Neural progenitor cell (in vitro differentiated cells): ENCODE data around the gene ADM2. TPM values are rescaled to one million over a fixed set of nuclear protein-coding genes. Genes with fewer than 3 reads are reported as not detected.

Experiments
- DNase-seq: peaks from one replicate; pipeline ENCODE4 v3.0.0-alpha.2; 2016; ENCODE audit warnings: low spot score
- H2AFZ ChIP-seq: fragments of 200-600 bp; sonication (generic); replicated peaks from 2 replicates; pipeline ENCODE4 v1.6.1; 2016; ENCODE audit warnings: antibody characterized with exemption
- H3F3A ChIP-seq: fragments of 200-600 bp; sonication (generic); 2 replicates; pipeline ENCODE4 v1.6.1; 2016; ENCODE audit warnings: antibody characterized with exemption, low read depth
- H3K27ac ChIP-seq: fragments of 200-600 bp; sonication (generic); 2 replicates; pipeline ENCODE4 v1.5.1; 2016; ENCODE audit warnings: mild to moderate bottlenecking
- H3K27me3 ChIP-seq: fragments of 200-600 bp; sonication (generic); 2 replicates; pipeline ENCODE4 v1.6.1; 2016; ENCODE audit warnings: mild to moderate bottlenecking, moderate library complexity
- H3K36me3 ChIP-seq: fragments of 200-600 bp; sonication (generic); 2 replicates; pipeline ENCODE4 v1.5.1; 2016
- H3K4me1 ChIP-seq: fragments of 200-600 bp; sonication (generic); 2 replicates; pipeline ENCODE4 v1.6.1; 2016; ENCODE audit warnings: mixed run types
- H3K4me2 ChIP-seq: fragments of 200-600 bp; sonication (generic); 2 replicates; pipeline ENCODE4 v1.6.1; 2016
- H3K4me3 ChIP-seq: fragments of 200-600 bp; sonication (generic); 2 replicates; pipeline ENCODE4 v1.5.1; 2016
- H3K79me2 ChIP-seq: fragments of 200-600 bp; sonication (generic); 2 replicates; pipeline ENCODE4 v1.6.1; 2016; ENCODE audit warnings: low read depth
- H3K9ac ChIP-seq: fragments of 200-600 bp; sonication (generic); 2 replicates; pipeline ENCODE4 v1.6.1; 2016
- H3K9me3 ChIP-seq: fragments of 200-600 bp; sonication (generic); 2 replicates; pipeline ENCODE4 v1.5.1; 2016; ENCODE audit warnings: low read depth
- H4K20me1 ChIP-seq: fragments of 200-600 bp; sonication (generic); 2 replicates; pipeline ENCODE4 v1.6.1; 2016; ENCODE audit warnings: low read depth
- H3K27ac Mint-ChIP-seq: 3 replicates; pipeline ENCODE4 v1.8.0; 2021; ENCODE audit warnings: mixed read lengths
- H3K27me3 Mint-ChIP-seq: 2 replicates; pipeline ENCODE4 v1.8.0; 2022; ENCODE audit warnings: low read depth, mild to moderate bottlenecking, inconsistent platforms, moderate library complexity, mixed read lengths; ENCODE audit not compliant: insufficient read depth
- H3K36me3 Mint-ChIP-seq: 3 replicates; pipeline ENCODE4 v1.8.0; 2021; ENCODE audit warnings: mixed read lengths
- H3K4me1 Mint-ChIP-seq: 3 replicates; pipeline ENCODE4 v1.8.0; 2021; ENCODE audit warnings: mixed read lengths
- H3K4me3 Mint-ChIP-seq: 3 replicates; pipeline ENCODE4 v1.8.0; 2021; ENCODE audit warnings: mild to moderate bottlenecking, moderate library complexity, mixed read lengths
- H3K9me3 Mint-ChIP-seq: 3 replicates; pipeline ENCODE4 v1.8.0; 2020; ENCODE audit warnings: mixed read lengths
- CTCF ChIP-seq: fragments of 200-600 bp; sonication (generic); IDR thresholded peaks from 2 replicates; pipeline ENCODE4 v1.5.1; 2017; ENCODE audit warnings: antibody characterized with exemption, mild to moderate bottlenecking
- EZH2 ChIP-seq: fragments of 200-600 bp; sonication (generic); IDR thresholded peaks from 2 replicates; pipeline ENCODE4 v1.6.1; 2017; ENCODE audit warnings: antibody characterized with exemption, mild to moderate bottlenecking, moderate library complexity
- EZH2phosphoT487 ChIP-seq: fragments of 200-600 bp; sonication (generic); IDR thresholded peaks from 2 replicates; pipeline ENCODE4 v1.6.1; 2017; ENCODE audit warnings: antibody characterized with exemption
- total RNA-seq: library from RNA; depleted of rRNA; stranded (reverse); fragments of >200 nt; gene quantifications from 2 replicates; pipeline ENCODE4 v1.2.3, GENCODE V29; 2015; ENCODE audit warnings: low replicate concordance

Gene ADM2
- total RNA-seq, 1 donor from 2014 or later: 0.13 TPM

DNA sequence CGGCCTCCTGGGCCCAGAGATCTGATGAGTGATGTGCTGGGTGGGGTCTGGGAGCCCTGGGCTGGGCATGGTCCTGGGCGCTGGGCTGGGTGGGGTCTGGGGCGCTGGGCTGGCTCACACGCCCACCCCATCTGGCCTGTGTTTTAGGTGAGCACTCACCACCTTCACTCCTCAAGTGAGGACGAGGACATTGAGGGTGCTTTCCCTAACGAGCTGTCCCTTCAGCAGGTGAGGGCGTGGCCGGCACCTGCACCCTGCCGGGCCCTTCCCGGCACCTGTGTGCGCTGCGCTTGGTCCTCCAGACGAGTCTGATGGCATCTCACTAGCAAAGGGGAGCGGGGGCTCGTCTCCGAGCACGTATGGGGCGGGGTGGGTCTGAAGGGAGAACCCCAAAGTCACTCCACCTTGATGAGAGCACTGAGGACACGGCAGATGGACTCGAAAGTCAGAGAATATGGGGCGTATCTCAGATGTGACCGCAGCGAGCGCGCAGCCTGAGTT is 44.5 kb upstream of the ADM2 start:
- no peak overlapping the region for H3K9ac ChIP-seq
- no peaks in the 10 kb centered on the region for H3K79me2 ChIP-seq
- no peak overlapping the region for H2AFZ ChIP-seq
- no peaks in the 10 kb centered on the region for H4K20me1 ChIP-seq
- no peaks in the 10 kb centered on the region for H3K4me1 ChIP-seq
- Mint-ChIP-seq H3K27me3 (peaks cover 2% of the 10 kb centered on the region), H3K9me3 (no peaks in the 10 kb centered on the region), H3K27ac (no peak overlapping the region), H3K36me3 (no peaks in the 10 kb centered on the region), H3K4me1 (no peaks in the 10 kb centered on the region), H3K4me3 (no peak overlapping the region)
- no peaks in the 10 kb centered on the region for H3K36me3 ChIP-seq
- no peaks in the 10 kb centered on the region for H3K27me3 ChIP-seq
- TF ChIP-seq CTCF: no peak
- no peak for TF ChIP-seq EZH2
- TF ChIP-seq EZH2phosphoT487: no peak
- no peaks in the 10 kb centered on the region for H3F3A ChIP-seq
- H3K9me3 ChIP-seq: no peaks in the 10 kb centered on the region
- H3K27ac ChIP-seq: no peak overlapping the region
- DNase-seq: no peak
- no peak overlapping the region for H3K4me3 ChIP-seq
- no peak overlapping the region for H3K4me2 ChIP-seq

- Histone ChIP-seq H3K4me2 (no peak overlapping the region), H3K4me1 (no peaks in the 10 kb centered on the region), H2AFZ (no peak overlapping the region), H3K27me3 (no peaks in the 10 kb centered on the region), H3F3A (no peaks in the 10 kb centered on the region), H4K20me1 (no peaks in the 10 kb centered on the region), H3K36me3 (no peaks in the 10 kb centered on the region), H3K4me3 (no peak overlapping the region), H3K27ac (no peak overlapping the region), H3K9me3 (no peaks in the 10 kb centered on the region), H3K79me2 (no peaks in the 10 kb centered on the region), H3K9ac (no peak overlapping the region)
- Mint-ChIP-seq H3K4me3 (no peak overlapping the region), H3K27ac (no peak overlapping the region), H3K9me3 (no peaks in the 10 kb centered on the region), H3K36me3 (no peaks in the 10 kb centered on the region), H3K4me1 (no peaks in the 10 kb centered on the region), H3K27me3 (peaks cover 3% of the 10 kb centered on the region)
- DNase-seq: no peak
- TF ChIP-seq EZH2 (no peak), CTCF (no peak), EZH2phosphoT487 (no peak)
These were observed 43.6 kb upstream of the ADM2 start for GRCh38 chr22:50437511-50438304.

GRCh38 chr22:50438305-50439275 is 42.8 kb upstream of the ADM2 start:
- H3K36me3 Mint-ChIP-seq: peaks cover 3% of the 10 kb centered on the region
- H3K27ac Mint-ChIP-seq: no peak overlapping the region
- Histone ChIP-seq H3K27me3 (no peaks in the 10 kb centered on the region), H3K4me2 (no peak overlapping the region), H2AFZ (no peak overlapping the region), H3K9me3 (no peaks in the 10 kb centered on the region), H3K4me1 (no peaks in the 10 kb centered on the region), H3K79me2 (no peaks in the 10 kb centered on the region), H3K4me3 (no peak overlapping the region), H4K20me1 (peaks cover 5% of the 10 kb centered on the region), H3K9ac (no peak overlapping the region), H3K27ac (no peak overlapping the region), H3K36me3 (no peaks in the 10 kb centered on the region), H3F3A (peaks cover 4% of the 10 kb centered on the region)
- no peak for DNase-seq
- no peak overlapping the region for H3K4me3 Mint-ChIP-seq
- H3K27me3 Mint-ChIP-seq: peaks cover 7% of the 10 kb centered on the region
- TF ChIP-seq EZH2: no peak
- no peaks in the 10 kb centered on the region for H3K9me3 Mint-ChIP-seq
- H3K4me1 Mint-ChIP-seq: peaks cover 2% of the 10 kb centered on the region
